HG03135 (cell line): ENCODE measurements around the gene CCDC85C.

Experiments
- ATAC-seq: cut with Tn5 transposase; IDR thresholded peaks from one replicate; pipeline ENCODE4 v1.9.1; 2021; ENCODE audit warnings: mild to moderate bottlenecking, moderate library complexity; ENCODE audit not compliant: unreplicated experiment

The CCDC85C gene

DNA sequence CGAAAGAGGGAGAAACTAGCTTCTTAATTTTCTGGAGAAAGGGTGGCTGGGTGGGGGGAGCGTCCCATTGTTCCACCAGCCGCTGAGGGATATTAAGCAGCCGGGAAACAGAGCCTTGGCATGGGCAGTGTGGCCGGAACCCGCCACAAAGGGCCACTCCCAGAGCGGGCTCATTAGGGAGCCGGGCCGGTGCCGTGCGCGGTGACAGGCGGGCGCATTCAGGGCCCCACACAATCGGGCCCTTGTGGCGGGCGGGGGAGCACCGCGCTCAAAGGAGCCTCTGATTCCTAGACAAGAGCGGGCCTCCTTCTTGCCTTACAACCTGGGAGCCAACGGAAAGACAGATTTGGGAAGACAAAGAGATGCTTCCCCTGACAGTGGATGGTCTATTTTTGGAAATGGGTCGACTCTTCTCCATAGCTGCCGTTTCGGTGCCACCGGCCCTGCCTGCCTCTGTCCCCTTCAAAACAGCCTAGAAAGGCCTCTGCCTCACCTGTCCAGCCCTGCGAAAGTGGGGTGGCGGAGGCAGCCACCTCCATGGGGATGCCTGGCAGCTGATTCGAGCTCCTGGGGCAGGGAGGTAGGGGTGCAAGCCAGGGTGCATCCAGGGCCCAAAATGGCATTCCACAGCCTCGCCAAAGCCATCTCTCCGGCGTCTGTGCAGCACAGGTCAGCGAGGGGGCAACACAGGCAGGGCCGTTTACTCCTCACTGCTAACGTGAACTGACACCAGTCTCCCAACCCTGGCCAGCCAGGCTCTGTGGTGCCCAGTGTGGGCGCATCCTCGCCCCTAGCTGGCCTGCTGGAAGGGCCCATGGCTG lies 10.9 kb downstream of the CCDC85C start:
- ATAC-seq = no peak

DNA sequence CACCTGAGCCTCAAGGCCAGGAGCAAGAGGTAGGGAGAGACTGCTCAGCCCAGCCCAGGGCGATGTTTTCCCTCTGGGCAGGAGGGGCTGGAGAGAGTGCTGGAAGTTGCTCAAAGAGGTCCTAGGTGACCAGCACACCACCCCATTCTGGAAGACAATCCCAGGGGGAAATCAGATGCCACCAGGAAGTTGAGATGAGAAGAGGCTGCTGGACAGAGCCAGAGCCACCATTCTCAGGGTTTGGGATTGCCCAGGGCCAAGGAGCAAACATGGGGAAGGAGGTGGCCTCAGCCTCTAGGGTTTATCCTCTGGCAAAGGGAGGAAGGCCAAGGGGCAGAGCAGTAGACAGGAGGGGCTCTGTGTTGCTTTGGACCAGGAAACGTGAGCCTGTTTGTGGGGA lies 11.6 kb downstream of the CCDC85C start:
- no peak for ATAC-seq

DNA sequence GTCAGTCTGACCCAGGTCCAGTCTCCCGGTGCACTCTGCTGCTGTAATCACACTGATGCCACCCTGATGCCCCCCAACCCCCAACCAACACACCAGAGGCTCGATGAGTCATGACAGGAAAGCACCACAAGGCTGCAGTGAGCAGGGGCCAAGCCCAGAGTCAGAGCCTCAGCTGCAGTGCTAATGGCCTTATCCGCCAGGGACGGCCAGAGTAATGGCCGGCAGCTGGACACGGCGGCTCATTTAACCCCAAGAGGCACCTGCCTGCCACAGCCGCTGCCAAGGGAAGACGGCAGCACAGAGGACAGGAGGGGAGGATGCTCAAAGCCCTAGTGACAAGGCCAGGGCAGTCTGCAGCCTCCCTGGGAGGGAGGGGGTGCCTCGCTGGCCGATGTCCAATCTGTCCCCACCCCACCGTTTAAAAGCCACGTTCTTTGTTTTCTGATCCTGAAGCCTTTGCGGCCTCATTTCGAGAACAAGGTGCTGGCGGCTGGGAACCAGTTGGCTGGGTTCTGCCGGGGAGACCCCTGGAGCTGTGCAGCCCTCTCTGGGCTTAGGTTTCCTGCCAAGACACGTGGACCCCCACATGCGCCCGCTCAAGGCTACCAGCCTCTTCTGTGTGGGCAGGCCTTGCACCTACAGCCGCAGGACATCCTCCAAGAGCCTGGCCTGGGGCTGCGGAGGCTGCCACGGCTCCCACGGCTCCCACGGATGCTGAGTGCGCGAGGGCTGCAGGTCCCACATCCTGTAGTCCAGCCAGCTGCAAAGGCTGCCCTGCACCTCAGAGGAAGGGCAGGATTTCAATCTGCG lies 13.1 kb downstream of the CCDC85C start:
- no peak for ATAC-seq

DNA sequence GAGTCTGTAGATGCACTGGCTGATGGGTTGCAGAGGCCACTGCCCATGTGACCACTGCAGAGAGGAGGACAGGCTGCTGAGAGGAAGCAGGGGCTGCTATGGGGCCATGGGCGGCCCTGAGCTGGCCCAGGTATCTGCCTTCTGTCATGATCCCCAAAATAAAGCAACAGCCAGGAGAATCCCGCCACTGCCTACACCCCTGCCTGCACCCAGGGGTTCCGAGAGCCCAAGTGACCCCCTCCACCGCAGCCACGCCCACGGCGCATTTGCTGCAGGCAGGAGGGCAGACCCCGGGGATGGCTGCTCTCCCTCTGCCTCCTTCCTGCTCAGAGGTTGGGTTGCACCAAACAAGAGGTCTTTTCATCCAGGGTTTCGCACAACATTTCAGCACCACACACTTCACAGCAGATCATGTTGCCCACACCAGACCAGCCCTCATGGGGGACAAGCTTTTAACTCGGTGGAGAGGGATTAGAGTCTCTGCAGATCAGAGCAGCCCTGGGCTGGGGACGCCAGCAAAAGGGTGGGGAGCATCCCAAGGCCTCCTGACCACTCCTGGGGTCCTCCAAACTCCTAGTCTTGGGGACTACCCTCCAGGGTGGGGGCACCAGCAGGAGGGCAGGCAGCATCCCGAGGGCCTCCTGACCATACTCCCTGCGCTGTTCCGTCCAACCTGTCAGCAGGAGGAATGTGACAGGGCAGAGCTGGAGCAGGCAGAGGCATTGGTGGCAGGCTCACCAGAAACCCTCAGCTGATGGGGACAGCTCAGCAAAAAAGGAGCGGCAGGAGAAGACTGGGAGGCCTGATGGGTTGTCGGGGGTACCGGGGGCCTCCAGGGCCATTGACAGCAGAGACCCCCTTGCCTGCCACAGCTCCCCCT lies 14.1 kb downstream of the CCDC85C start:
- ATAC-seq = no peak

DNA sequence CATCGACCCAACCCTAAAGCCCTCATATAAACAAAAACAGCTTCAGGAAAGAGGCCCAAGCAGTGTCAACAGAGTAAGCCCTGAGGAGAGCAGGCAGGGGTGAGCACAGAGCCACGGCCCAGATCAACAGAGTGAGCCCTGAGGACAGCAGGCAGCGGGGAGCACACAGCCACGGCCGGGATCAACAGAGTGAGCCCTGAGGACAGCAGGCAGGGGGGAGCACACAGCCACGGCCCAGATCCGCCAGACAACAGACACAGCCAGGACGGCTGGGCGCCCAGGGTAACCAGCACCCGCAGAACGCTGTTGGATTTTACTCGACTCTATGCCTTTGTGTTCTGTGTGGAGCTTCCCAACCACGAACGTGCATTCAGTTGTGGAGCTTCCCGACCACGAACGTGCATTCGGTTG lies 15.0 kb downstream of the CCDC85C start:
- no peak for ATAC-seq

DNA sequence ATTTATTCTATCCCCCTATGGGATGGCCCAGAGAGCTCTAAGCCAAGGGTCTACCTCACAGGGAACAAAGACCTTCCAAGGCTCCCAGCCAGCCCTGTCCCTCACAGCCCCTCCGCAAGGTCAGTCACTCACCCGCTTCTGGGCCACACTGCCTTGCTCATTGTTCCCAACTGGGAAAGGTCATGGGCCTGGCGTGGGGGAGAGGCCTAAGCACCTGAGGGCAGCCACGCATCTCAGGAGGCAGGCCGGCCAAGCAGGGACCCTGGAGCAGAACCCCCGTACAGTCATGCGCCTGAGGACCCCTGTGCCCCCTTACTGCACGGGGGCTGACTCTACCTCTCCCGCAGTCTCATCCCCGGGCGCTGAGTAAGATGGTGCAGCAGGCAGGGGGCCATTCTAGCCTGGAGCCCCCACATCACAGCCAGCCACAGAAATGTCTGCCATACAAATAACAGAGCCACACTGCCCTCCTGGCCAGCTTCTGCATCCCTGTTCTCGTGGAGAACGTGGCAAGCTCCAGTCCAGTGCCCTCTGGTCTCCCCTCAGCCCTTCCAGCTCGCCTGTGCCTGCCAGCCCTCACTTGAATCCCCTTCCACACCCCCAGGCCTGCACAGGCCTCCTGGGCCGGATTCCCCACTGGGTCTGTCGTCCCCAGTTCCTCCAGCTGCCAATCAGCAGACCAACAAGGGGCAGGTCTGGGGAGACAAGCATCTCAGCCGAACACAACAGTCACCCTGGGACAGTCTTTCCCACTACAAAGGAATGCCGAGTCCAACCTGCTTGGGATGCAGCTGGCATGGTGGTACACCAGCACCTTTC lies 16.3 kb downstream of the CCDC85C start:
- no peak for ATAC-seq

DNA sequence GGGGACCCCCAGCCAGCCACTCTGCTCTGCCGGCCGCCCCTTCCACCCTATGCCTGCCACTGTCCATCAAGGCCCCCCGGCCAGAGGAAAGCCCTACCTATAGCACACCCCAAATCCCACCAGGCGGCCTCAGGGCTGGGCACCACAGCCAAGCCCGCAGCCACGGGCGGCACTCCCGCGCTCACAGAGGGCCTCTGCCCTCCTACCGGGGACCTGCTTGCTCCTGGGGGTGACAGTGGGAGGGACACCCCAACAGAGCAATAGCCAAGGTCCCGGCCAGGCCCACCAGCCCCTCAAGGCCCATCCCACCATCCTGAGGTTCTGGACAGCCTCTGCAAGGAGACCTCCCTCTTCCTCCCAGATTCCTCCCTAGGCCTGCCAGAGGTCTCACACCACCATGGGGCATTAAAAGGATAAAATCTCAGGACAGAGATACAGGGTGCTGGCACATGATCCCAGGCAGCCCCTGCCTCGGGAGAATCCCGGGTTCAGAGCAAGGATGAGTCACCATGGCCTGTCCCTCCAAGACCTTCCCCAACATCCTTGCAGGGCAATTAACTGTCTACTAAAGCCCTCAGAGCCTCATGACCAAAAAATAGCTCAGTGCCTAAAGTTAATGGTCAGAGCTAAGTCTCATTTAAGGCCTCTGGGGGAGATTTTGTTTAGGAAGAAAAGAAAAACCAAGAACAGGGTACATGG lies 17.1 kb downstream of the CCDC85C start:
- ATAC-seq = no peak

DNA sequence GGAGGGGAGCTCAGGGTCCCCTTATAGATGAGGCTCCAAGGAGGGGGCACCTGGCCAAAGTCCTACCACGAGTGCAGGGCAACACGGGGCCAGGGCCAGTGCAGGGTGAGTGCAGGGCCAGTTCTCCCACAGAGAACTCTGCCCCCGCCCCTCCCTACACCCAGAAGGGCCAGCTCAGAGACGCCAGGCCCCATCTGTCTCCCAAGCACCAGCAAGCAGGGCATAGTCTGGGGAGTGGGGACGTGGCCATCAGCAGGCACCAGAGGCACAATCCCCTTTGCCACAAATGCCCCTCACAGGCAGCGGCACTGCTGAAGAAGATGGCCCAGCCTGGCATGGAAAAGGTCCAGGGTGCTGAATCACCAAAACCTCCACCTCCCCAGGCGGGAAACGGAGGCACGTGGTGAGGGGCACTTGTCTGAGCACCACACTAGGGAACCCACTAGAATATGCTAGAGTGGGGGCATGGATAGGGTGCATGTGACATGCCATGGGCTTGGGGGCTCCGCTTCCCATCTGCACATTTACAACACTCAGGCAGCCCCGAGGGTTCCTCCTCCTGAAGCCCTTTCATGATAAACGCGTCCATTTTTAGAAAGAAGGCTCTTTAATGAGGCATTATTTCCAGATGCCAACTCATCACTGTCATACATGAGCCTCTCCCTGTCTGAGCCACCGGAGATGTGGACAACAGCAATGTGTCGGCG lies 17.8 kb downstream of the CCDC85C start:
- no peak for ATAC-seq

DNA sequence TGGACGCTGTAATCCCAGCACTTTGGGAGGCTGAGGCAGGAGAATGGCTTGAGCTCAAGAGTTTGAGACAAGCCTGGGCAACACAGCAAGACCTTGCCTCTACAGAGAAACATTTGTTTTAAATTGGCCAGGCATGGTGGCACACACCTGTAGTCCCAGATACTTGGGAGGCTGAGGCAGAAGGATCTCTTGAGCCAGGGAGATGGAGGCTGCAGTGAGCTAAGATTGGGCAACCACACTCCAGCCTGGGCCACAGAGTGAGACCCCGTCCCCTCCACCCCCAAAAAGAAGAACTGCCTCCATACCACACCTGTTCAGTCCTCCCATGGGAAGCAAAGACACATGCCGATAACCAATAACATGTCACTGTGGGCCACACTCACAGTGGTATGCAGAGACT lies 19.2 kb downstream of the CCDC85C start:
- ATAC-seq = no peak

DNA sequence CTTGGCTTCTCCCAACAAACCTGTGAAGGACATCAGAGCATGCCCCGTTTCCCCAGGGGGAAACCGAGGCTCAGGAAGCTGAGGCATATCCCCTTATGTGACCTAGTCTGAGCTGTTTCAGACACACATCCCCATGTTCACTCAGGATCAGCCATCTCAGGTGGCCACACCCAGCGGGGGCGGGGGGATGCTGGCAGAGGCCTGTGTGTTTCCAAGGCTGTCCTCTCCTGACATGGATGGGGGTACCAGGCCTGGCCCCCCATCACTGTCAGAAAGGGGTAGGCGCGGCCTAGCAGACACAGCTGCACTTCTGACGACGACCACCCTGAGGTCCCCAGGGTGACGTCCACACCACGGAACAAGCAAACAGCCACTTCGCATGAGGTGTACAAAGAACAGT lies 22.1 kb downstream of the CCDC85C start:
- ATAC-seq = no peak

DNA sequence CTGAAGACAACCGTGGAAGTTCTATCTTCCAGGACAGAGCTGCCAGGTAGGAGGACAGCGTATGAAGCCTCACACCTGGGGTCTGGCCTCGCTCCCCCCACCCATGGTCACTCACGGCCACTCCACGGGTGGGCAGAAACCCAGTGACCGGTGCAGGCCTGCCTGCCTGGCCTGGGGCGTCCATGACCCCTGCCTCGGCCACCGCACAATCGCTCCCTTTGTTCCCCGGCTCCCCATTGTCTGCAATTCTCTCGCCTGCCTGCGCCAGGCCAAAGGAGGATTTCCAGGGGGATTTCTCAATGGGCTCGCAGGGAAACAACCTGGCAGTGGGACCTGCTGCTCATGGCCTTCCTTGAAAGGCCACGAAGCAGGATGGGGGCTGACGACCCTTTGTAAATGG lies 22.6 kb downstream of the CCDC85C start:
- ATAC-seq = no peak

DNA sequence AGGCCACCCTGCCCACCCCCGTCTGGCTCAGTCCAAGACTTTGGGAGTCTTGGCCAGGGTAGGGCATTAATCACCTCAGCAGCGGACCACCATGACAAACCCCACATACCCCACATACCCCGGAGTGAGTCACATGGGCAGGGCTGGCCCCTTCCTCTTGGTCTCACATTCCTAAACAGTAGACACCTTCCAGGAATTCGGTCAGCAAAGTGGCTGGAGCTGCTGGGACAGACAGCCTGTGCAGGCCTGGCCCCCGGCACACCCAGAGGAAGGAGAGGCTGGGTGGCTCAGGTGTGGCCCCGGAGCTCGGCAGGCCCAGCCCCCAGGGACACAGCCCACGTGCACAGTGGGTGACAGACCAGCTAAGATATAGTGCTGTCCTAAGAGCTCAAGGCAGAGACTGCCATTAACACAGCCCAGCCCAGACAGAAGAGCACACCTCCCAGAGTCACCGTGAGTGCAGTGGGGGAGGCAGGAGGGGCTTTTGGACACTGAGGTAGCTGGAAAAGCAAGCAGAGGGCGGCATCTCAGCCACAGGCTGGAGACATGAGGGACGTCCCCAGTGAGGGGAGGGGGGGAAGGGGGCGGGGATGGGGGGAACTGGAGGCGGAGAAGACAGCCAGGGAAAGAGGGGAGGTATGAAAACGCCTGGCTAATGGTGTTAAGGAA lies 24.0 kb downstream of the CCDC85C start:
- ATAC-seq = no peak

DNA sequence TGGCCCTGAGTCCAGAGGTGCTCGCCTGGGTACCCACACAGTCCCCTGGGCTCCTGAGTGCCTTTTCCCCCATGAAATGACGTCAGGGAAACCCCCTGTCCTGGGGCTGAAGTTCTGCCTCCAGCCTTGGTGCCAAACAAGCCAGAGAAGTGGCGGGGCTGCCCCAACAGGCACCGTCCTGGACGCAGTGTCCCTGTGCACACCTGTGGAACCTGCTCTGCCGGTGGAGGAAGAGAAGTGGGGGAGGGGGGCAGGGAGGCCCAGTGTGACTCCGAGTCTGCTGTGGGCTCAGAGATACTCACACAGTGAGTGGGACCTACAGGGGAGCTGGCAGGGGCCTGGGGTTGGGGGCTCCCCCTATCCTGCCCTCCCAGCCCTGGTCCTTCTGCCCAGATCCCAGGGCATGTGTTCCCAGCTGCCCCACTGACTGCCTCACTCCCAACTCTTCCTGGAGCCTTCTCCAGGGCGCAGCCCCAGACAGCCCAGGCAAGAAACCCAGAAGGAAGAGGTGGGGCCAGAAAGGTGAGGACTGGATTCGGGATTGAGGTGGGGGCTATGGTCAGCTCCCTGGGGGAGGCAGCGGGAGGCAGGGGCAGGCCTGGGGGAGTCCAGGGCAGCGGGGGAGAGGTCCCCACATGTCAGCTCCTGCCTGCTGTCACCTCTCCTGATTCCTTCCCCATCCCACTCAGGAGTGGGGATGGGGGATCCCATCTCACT lies 24.7 kb downstream of the CCDC85C start:
- ATAC-seq = no peak

DNA sequence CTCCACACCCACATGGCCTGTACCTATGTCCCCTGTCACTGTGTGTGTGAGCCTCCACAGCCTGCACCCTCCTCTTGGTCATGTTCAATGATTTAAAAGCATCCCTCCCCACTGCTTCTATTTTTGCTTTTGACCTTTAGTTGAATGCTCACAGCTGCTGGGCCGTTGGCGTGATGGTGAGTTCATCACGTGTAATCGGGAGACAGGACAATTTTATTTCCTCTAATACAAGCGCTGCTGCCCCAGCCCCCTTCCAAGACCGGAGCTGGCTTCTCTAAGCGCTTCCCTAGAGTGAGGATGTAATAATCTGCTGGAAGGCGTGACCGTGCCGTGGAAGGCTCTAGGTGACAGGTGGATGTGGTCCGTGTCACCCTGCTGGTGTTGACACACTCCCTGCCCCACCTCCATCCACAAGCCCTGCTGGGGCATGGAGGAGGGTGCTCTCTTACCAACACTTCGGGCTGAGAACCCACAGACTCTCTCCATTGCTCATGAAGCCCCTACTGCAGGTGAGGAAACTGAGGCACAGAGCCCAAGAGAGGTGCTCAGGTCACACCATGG lies 25.4 kb downstream of the CCDC85C start:
- no peak for ATAC-seq

DNA sequence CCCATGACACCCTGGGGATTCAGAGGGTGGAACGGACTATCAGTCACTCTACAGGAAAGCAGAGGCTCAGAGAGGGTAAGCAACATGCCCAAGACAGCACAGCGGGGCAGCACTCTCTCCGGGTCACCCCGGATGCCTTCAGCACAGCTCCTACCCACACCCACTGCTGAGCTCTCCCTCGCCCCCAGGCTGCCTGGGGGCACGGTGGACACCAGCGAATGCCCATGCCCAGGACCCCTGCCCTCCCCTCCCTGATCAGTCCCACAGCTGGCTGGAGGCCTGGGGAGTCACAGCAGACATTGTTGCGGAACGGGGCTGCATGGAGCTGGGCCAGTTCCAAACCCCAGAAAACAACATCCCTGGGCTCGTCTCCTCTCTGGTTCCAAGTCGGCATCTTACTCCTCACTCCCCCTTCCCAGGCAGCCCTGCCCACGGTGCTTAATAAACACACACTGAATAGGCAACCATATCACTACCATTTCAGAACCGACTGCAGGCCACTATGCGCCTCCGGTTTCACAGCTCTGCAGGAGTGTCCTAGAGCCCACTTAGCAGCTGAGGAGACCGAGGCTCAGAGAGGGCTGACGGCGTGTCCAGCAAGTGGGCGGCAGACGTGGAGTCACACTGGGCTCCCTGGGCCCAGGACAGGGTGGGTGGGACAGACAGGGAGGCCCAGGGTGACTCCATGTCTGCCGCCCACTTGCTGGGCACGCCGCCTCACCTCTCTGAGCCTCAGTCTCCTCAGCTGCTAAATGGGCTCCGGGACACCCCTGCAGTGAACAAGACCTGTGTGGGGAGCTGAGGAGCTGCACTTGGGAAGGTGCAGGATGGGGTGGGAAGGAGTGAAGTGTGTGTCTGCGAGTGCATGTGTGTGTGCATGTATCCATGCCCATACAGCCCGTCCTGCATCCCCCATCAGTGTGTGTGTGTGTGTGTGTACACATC lies 27.0 kb downstream of the CCDC85C start:
- ATAC-seq = no peak

DNA sequence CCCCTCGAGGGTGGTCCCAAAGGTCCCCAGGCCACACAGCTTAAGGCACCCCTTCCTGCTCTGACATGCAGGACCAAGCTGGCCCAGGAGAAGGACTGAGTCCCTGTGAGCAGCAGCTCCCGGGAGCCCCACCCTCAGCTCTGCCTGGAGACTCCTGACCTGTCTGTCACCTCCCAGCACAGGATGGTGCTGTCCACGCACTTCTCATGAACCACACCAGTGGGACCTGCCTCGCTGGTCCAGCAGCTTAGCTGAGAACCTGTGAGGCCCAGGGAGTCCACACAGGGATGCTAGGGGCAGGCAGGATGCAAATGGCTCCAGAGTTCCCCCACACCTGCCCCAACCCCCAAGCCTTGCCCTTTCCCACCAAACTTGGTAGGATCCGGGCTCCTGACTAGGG lies 27.7 kb downstream of the CCDC85C start:
- ATAC-seq = no peak
